Liver (tissue), 9 donors: ENCODE data around the gene RCVRN. TPM values are rescaled to one million over a fixed set of nuclear protein-coding genes. Genes with fewer than 3 reads are reported as not detected.

Source experiments
- DNase-seq: peaks from one replicate; pipeline ENCODE4 v3.0.0-alpha.2; 2017; ENCODE audit warnings: low spot score
- H3K27ac ChIP-seq, 2 donors: one replicate each; pipeline ENCODE4 v1.7.0; 2013; ENCODE audit warnings: inconsistent platforms in 2 of 2, low read length in 2 of 2, control low read depth in 1 of 2, low read depth in 1 of 2, mild to moderate bottlenecking in 1 of 2
- H3K27me3 ChIP-seq, 4 donors: one replicate each; pipeline versions ENCODE4 v1.6.1 to v1.7.0; 2013; ENCODE audit warnings: low read length in 3 of 4, inconsistent platforms in 1 of 4, mild to moderate bottlenecking in 1 of 4, moderate library complexity in 1 of 4; ENCODE audit not compliant: control insufficient read depth in 4 of 4, insufficient read depth in 4 of 4
- H3K36me3 ChIP-seq, 4 donors: one replicate each; pipeline versions ENCODE4 v1.6.1 to v1.7.0; 2013; ENCODE audit warnings: low read length in 3 of 4, mild to moderate bottlenecking in 3 of 4, low read depth in 1 of 4, moderate library complexity in 1 of 4; ENCODE audit not compliant: control insufficient read depth in 4 of 4, insufficient read depth in 3 of 4
- H3K4me1 ChIP-seq, 4 donors: one replicate each; pipeline versions ENCODE4 v1.6.1 to v1.7.0; 2013; ENCODE audit warnings: low read length in 3 of 4, mild to moderate bottlenecking in 3 of 4, moderate library complexity in 1 of 4; ENCODE audit not compliant: control insufficient read depth in 4 of 4, insufficient read depth in 4 of 4
- H3K4me3 ChIP-seq, 3 donors: one replicate each; pipeline versions ENCODE4 v1.6.1 to v1.7.0; 2013; ENCODE audit warnings: low read length in 3 of 3, control low read depth in 1 of 3, low read depth in 1 of 3, mild to moderate bottlenecking in 1 of 3
- H3K9ac ChIP-seq, 2 donors: one replicate each; pipeline ENCODE4 v1.7.0; 2013; ENCODE audit warnings: low read length in 2 of 2, mild to moderate bottlenecking in 2 of 2, moderate library complexity in 2 of 2, control low read depth in 1 of 2, low read depth in 1 of 2
- H3K9me3 ChIP-seq, 4 donors: one replicate each; pipeline versions ENCODE4 v1.6.1 to v1.7.0; 2013; ENCODE audit warnings: low read length in 3 of 4; ENCODE audit not compliant: control insufficient read depth in 4 of 4
- ATF3 ChIP-seq: IDR thresholded peaks from 2 replicates; pipeline ENCODE4 v1.6.1; 2016; ENCODE audit warnings: antibody characterized with exemption
- CTCF ChIP-seq: fragments of 150-350 bp; IDR thresholded peaks from 2 replicates; pipeline ENCODE4 v1.5.1; 2017; ENCODE audit warnings: improper control_type of control experiment, low read depth, low read length; ENCODE audit not compliant: missing input control
- EGR1 ChIP-seq, 2 donors: IDR thresholded peaks; 2 replicates each; pipeline ENCODE4 v1.6.1; 2016 to 2018; ENCODE audit warnings: antibody characterized with exemption in 2 of 2, low read depth in 2 of 2
- FOXA1 ChIP-seq: IDR thresholded peaks from 2 replicates; pipeline ENCODE4 v1.6.1; 2016; ENCODE audit warnings: antibody characterized with exemption
- GABPA ChIP-seq, 2 donors: IDR thresholded peaks in 1 of 2; conservative IDR thresholded peaks in 1 of 2; 2 replicates each; pipeline ENCODE4 v1.6.1; 2016; ENCODE audit warnings: antibody characterized with exemption in 2 of 2, mild to moderate bottlenecking in 1 of 2, moderate library complexity in 1 of 2
- JUND ChIP-seq, 2 donors: IDR thresholded peaks; 2 replicates each; pipeline ENCODE4 v1.6.1; 2016; ENCODE audit warnings: antibody characterized with exemption in 2 of 2
- REST ChIP-seq: IDR thresholded peaks from 2 replicates; pipeline ENCODE4 v1.6.1; 2016; ENCODE audit warnings: antibody characterized with exemption, mild to moderate bottlenecking
- SP1 ChIP-seq: IDR thresholded peaks from 2 replicates; pipeline ENCODE4 v1.6.1; 2018; ENCODE audit warnings: antibody characterized with exemption, mild to moderate bottlenecking
- TAF1 ChIP-seq: conservative IDR thresholded peaks from 2 replicates; pipeline ENCODE4 v1.6.1; 2016; ENCODE audit warnings: antibody characterized with exemption, mild to moderate bottlenecking
- YY1 ChIP-seq: IDR thresholded peaks from 2 replicates; pipeline ENCODE4 v1.6.1; 2016; ENCODE audit warnings: antibody characterized with exemption, mild to moderate bottlenecking
- WGBS: extraction: QIAGEN DNeasy Blood & Tissue Kit; methylation state at CpG from one replicate; pipeline ENCODE4 v1.1.7; 2013; 5-methylcytosine and 5-hydroxymethylcytosine counted together
- polyA plus RNA-seq, 2 donors: library from polyadenylated mRNA; stranded (reverse) in 1 of 2; unstranded in 1 of 2; fragments of 200-250 nt in 1 of 2; fragments of >200 nt in 1 of 2; fragmentation: Nextera tagmentation in 1 of 2; extraction: Ambion mirVana in 1 of 2; gene quantifications; one replicate each; pipeline versions ENCODE4 v1.2.1 to v1.2.3, GENCODE V29; 2013 to 2015
- total RNA-seq, 2 donors: library from RNA; depleted of rRNA; stranded (reverse); fragments of >200 nt; gene quantifications; one replicate each; pipeline ENCODE4 v1.2.3, GENCODE V29; 2014
- TF ChIP-seq, protein P1 (sequence below): IDR thresholded peaks from 2 replicates; pipeline ENCODE4 v1.6.1; 2016; ENCODE audit warnings: antibody characterized with exemption
- TF ChIP-seq, protein P2 (sequence below): IDR thresholded peaks from 2 replicates; pipeline ENCODE4 v1.6.1; 2016; ENCODE audit warnings: antibody characterized with exemption
- donor health status: healthy.
- donor health status: healthy.
- donor health status: healthy.
- donor health status: healthy.
- donor health status: healthy.

Gene RCVRN
- total and polyA plus RNA-seq, 4 donors: not detected

GRCh38 chr17:9913476-9913875 is 8.4 kb upstream of the RCVRN start:
- Histone ChIP-seq H3K36me3 (no peaks in the 10 kb centered on the region), H3K4me1 (no peaks in the 10 kb centered on the region), H3K27ac (no peak overlapping the region), H3K4me3 (no peak overlapping the region), H3K9ac (no peak overlapping the region), H3K27me3 (peaks cover 0 to 4% (median under 1%) of the 10 kb centered on the region in 4 donors), H3K9me3 (no peaks in the 10 kb centered on the region)
- WGBS: 84% methylated on average over 5 of the region's 5 CpGs
- TF ChIP-seq CTCF (no peak), TAF1 (no peak), ATF3 (no peak)
- no peak for DNase-seq

- Histone ChIP-seq H3K9ac (no peak overlapping the region), H3K9me3 (no peaks in the 10 kb centered on the region), H3K27me3 (peaks cover 0 to 4% (median under 1%) of the 10 kb centered on the region in 4 donors), H3K36me3 (no peaks in the 10 kb centered on the region), H3K27ac (no peak overlapping the region), H3K4me3 (no peak overlapping the region), H3K4me1 (no peaks in the 10 kb centered on the region)
- no peak for DNase-seq
- 74% methylated on average over 18 of the region's 18 CpGs for WGBS
- TF ChIP-seq, protein P1, sequence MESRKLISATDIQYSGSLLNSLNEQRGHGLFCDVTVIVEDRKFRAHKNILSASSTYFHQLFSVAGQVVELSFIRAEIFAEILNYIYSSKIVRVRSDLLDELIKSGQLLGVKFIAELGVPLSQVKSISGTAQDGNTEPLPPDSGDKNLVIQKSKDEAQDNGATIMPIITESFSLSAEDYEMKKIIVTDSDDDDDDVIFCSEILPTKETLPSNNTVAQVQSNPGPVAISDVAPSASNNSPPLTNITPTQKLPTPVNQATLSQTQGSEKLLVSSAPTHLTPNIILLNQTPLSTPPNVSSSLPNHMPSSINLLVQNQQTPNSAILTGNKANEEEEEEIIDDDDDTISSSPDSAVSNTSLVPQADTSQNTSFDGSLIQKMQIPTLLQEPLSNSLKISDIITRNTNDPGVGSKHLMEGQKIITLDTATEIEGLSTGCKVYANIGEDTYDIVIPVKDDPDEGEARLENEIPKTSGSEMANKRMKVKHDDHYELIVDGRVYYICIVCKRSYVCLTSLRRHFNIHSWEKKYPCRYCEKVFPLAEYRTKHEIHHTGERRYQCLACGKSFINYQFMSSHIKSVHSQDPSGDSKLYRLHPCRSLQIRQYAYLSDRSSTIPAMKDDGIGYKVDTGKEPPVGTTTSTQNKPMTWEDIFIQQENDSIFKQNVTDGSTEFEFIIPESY: no peak
- TF ChIP-seq GABPA (IDR thresholded peaks at IDR 0.05 in 1 of 2, conservative IDR thresholded peaks at IDR 0.05 in 1 of 2): no peak
- TF ChIP-seq JUND (IDR thresholded peaks at IDR 0.05): no peak
- no peak for TF ChIP-seq CTCF
- no peak for TF ChIP-seq REST
- TF ChIP-seq YY1: no peak
- TF ChIP-seq SP1: no peak
- TF ChIP-seq ATF3: no peak
- TF ChIP-seq TAF1: no peak
- no peak for TF ChIP-seq FOXA1
- no peak for TF ChIP-seq EGR1 (IDR thresholded peaks at IDR 0.05; ENCODE audit: low read depth in 2 of 2)
- TF ChIP-seq, protein P2, sequence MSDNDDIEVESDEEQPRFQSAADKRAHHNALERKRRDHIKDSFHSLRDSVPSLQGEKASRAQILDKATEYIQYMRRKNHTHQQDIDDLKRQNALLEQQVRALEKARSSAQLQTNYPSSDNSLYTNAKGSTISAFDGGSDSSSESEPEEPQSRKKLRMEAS: no peak
These were observed 7.3 kb upstream of the RCVRN start for GRCh38 chr17:9912121-9913099.
